HepG2 (cell line): ENCODE results near the gene XRCC5. TPM values are rescaled to one million over a fixed set of nuclear protein-coding genes. Genes with fewer than 3 reads are reported as not detected.

Source experiments
- ATAC-seq: fragments of 200-7000 bp; cut with Tn5 transposase; 3 replicates; pipeline ENCODE4 v1.9.1; 2020; ENCODE audit warnings: mild to moderate bottlenecking, moderate library complexity
- BruUV-seq: library from RNA; stranded (reverse); fragments of 400-500 nt; replicated peaks from 2 replicates; lab custom pipeline; 2021; lab: Mats Ljungman, UMichigan
- CTCF ChIA-PET: fragments of 300-600 bp; formaldehyde crosslinking; extraction: SDS; loops from one replicate; lab custom pipeline; 2021; ENCODE audit warnings: low total read pairs, inconsistent platforms, low intra/inter-chr PET ratio; lab: Yijun Ruan, JAX
- POLR2A ChIA-PET: fragments of 350-600 bp; sonication (Branson Sonifier 250); formaldehyde crosslinking; loops from one replicate; lab custom pipeline; 2020; ENCODE audit warnings: antibody characterized with exemption, inconsistent platforms; lab: Yijun Ruan, JAX
- DNase-seq: peaks from one replicate; pipeline ENCODE4 v3.0.0-alpha.2; 2015; ENCODE audit warnings: low spot score
- FAIRE-seq: peaks from 3 replicates; lab custom pipeline; 2011; peaks lifted over from hg19 to GRCh38; lab: Jason Lieb, UNC
- H2AFZ ChIP-seq: one replicate; pipeline ENCODE4 v1.6.1; 2011; ENCODE audit warnings: low read length, inconsistent platforms
- H3K27ac ChIP-seq: fragments of 300-600 bp; 3 replicates; pipeline ENCODE4 v1.8.0; 2011; ENCODE audit warnings: mixed run types, mild to moderate bottlenecking, mixed read lengths, low read length, inconsistent platforms; ENCODE audit not compliant: insufficient read depth; ENCODE audit errors: extremely low read length
- H3K27me3 ChIP-seq, 2 experiments: fragments of 200-600 bp in 1 of 2; 2 replicates in 1 of 2; 3 replicates in 1 of 2; pipeline versions ENCODE4 v1.6.0 to v1.8.0; 2011; ENCODE audit warnings: low read length in 2 of 2, mild to moderate bottlenecking in 2 of 2, moderate library complexity in 2 of 2, inconsistent platforms in 1 of 2; ENCODE audit not compliant: insufficient read depth in 2 of 2, control insufficient read depth in 1 of 2
- H3K36me3 ChIP-seq, 2 experiments: fragments of 200-600 bp in 1 of 2; replicated peaks in 1 of 2; 2 replicates in 1 of 2; 3 replicates in 1 of 2; pipeline versions ENCODE4 v1.5.1 to v1.8.0; 2011; ENCODE audit warnings: low read length in 2 of 2, inconsistent platforms in 1 of 2; ENCODE audit not compliant: insufficient read depth in 2 of 2, control insufficient read depth in 1 of 2
- H3K4me1 ChIP-seq: 2 replicates; pipeline ENCODE4 v1.5.1; 2012; ENCODE audit warnings: low read length, inconsistent platforms; ENCODE audit not compliant: insufficient read depth
- H3K4me2 ChIP-seq: 2 replicates; pipeline ENCODE4 v1.6.0; 2011; ENCODE audit warnings: low read depth, low read length, inconsistent platforms
- H3K4me3 ChIP-seq, 3 experiments: fragments of 200-600 bp in 1 of 3; sonication (generic), shearing (Covaris generic) in 1 of 3; replicated peaks in 1 of 3; 2 replicates each; pipeline ENCODE4 v1.5.1; 2011 to 2016; ENCODE audit warnings: low read length in 3 of 3, inconsistent platforms in 2 of 3, low read depth in 2 of 3, mild to moderate bottlenecking in 2 of 3, control low read depth in 1 of 3, mixed read lengths in 1 of 3; ENCODE audit not compliant: insufficient read depth in 1 of 3
- H3K79me2 ChIP-seq: one replicate; pipeline ENCODE4 v1.6.1; 2011; ENCODE audit warnings: low read length, inconsistent platforms; ENCODE audit not compliant: insufficient read depth
- H3K9ac ChIP-seq: 2 replicates; pipeline ENCODE4 v1.6.0; 2011; ENCODE audit warnings: mild to moderate bottlenecking, low read depth, low read length, inconsistent platforms; ENCODE audit not compliant: insufficient read depth
- H3K9me3 ChIP-seq: 2 replicates; pipeline ENCODE4 v1.5.1; 2012; ENCODE audit warnings: mild to moderate bottlenecking, low read length
- H4K20me1 ChIP-seq: 2 replicates; pipeline ENCODE4 v1.6.0; 2011; ENCODE audit warnings: inconsistent platforms, mild to moderate bottlenecking, low read length, moderate library complexity; ENCODE audit not compliant: insufficient read depth
- RBM22 ChIP-seq: fragments of 200-400 bp; formaldehyde crosslinking; optimal IDR thresholded peaks from 2 replicates; pipeline ENCODE3; 2017; ENCODE audit warnings: mild to moderate bottlenecking, low read length, moderate library complexity
- THAP8 ChIP-seq: sonication (generic); formaldehyde crosslinking; IDR thresholded peaks from 2 replicates; pipeline ENCODE4 v1.5.1; 2020; ENCODE audit warnings: missing genetic modification reagents, mild to moderate bottlenecking, borderline replicate concordance
- ZBTB25 ChIP-seq: IDR thresholded peaks from 2 replicates; pipeline ENCODE4 v1.6.1; 2018; ENCODE audit warnings: missing genetic modification reagents
- ZBTB46 ChIP-seq: sonication (generic); formaldehyde crosslinking; IDR thresholded peaks from 2 replicates; pipeline ENCODE4 v1.4.0; 2020; ENCODE audit warnings: mild to moderate bottlenecking, missing genetic modification reagents, borderline replicate concordance
- ZFP1 ChIP-seq: IDR thresholded peaks from 2 replicates; pipeline ENCODE4 v1.6.1; 2016
- ZNF3 ChIP-seq: IDR thresholded peaks from 2 replicates; pipeline ENCODE4 v1.7.0; 2017; ENCODE audit warnings: inconsistent platforms
- ZNF768 ChIP-seq: sonication (generic); formaldehyde crosslinking; IDR thresholded peaks from 2 replicates; pipeline ENCODE4 v1.4.0; 2020; ENCODE audit warnings: missing genetic modification reagents
- WGBS: methylation state at CpG from one replicate; pipeline ENCODE4 v1.1.6; 2017; ENCODE audit warnings: low lambda C conversion rate; 5-methylcytosine and 5-hydroxymethylcytosine counted together
- in situ Hi-C: cut with HindIII; loops from 2 replicates; pipeline ENCODE4 v1.10.0; 2017; ENCODE audit warnings: low pct_unique_long_range_greater_than_20kb; ENCODE audit not compliant: extremely low pct_ligation_motif_present
- intact Hi-C: fragments of 100-400 bp; cut with micrococcal nuclease; formaldehyde crosslinking; loops from one replicate; pipeline ENCODE4 v1.10.0; 2022; ENCODE audit not compliant: unreplicated experiment
- polyA plus RNA-seq, 8 experiments: library from polyadenylated mRNA; depleted of rRNA in 3 of 8; stranded (reverse) in 7 of 8; unstranded in 1 of 8; fragments of >200 nt; fragmentation: Illumina TruSeq in 4 of 8; extraction: Trizol in 4 of 8; gene quantifications; 2 replicates each; pipeline versions ENCODE4 v1.2.1 to v1.2.3, GENCODE V29; 2011 to 2016; ENCODE audit warnings: low read depth in 4 of 8, missing spikeins in 1 of 8, mixed read lengths in 1 of 8; ENCODE audit not compliant: insufficient read depth in 1 of 8
- total RNA-seq, 5 experiments: library from RNA; depleted of rRNA; stranded (reverse); fragments of >200 nt; fragmentation: Illumina TruSeq; extraction: Trizol; gene quantifications; 2 replicates each; pipeline ENCODE4 v1.2.3, GENCODE V29; 2016; ENCODE audit warnings: low read depth in 1 of 5

XRCC5 gene
- total and polyA plus RNA-seq, 2 of the 13 experiments (the other 11 are each of a cell fraction or from before 2014, with no cell fraction given) = 264 to 454 TPM

GRCh38 chr2:216195565-216196029 lies 86.4 kb downstream of the XRCC5 start:
- Histone ChIP-seq H2AFZ (no peak overlapping the region), H3K9me3 (no peaks in the 10 kb centered on the region), H3K4me1 (no peaks in the 10 kb centered on the region)
- DNase-seq = no peak
- BruUV-seq = no TSS peak
- TF ChIP-seq ZFP1 (CRISPR knock-in tag) (no peak), THAP8 (CRISPR knock-in tag) (no peak), ZBTB46 (CRISPR knock-in tag) (no peak), ZNF3 (CRISPR knock-in tag) (no peak), ZNF768 (CRISPR knock-in tag) (no peak)
- TF ChIP-seq, all 625 proteins: peak for 0
- in situ Hi-C loops (no loop called here), intact Hi-C loops (no loop called here)
- ChIA-PET POLR2A (no interaction called here), CTCF (no interaction called here)
- H4K20me1 ChIP-seq = no peaks in the 10 kb centered on the region
- H3K79me2 ChIP-seq = no peaks in the 10 kb centered on the region
- FAIRE-seq = no peak
- H3K27me3 ChIP-seq = no peaks in the 10 kb centered on the region
- H3K9ac ChIP-seq = no peak overlapping the region
- no peak overlapping the region for H3K4me2 ChIP-seq
- ATAC-seq = no peak
- H3K4me3 ChIP-seq = no peak overlapping the region
- H3K27ac ChIP-seq = no peak overlapping the region
- 97% methylated on average over 4 of the region's 4 CpGs for WGBS
- peaks cover 37 to 90% of the 10 kb centered on the region in 2 experiments for H3K36me3 ChIP-seq

DNA sequence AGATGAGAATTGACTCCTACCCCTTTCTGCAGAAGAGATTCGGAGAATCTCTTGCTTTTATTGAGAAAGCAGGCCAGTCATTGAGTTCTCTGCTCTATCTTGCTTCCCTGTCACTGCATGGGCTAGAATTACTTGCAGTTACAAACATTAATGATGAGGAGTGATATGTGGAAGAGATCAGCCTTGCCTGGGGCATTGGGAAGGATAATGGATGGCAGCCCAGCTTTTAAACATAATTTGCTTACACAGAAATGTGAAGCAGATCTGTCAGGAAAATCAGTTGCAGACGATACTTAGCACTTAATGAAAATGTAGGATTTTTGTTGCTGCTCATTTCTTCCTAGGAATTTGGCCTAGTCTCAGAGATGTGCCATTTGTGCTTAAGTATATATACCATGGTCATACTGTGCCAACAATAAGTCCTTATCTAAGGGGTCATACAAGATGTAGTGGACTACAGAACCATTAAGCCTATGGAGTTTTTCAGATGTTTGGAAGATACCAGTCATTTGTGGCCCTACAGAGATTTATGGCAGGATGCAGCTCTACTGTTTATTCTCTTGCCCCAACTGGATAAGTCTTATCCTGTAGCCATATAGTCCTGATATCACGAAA lies 92.7 kb downstream of the XRCC5 start:
- Histone ChIP-seq H4K20me1 (no peaks in the 10 kb centered on the region), H3K4me2 (no peak overlapping the region), H3K4me3 (no peak overlapping the region), H3K27ac (no peak overlapping the region), H3K9me3 (no peaks in the 10 kb centered on the region), H2AFZ (no peak overlapping the region), H3K9ac (no peak overlapping the region), H3K27me3 (no peaks in the 10 kb centered on the region), H3K36me3 (peaks cover 45 to 98% of the 10 kb centered on the region in 2 experiments), H3K4me1 (no peaks in the 10 kb centered on the region), H3K79me2 (no peaks in the 10 kb centered on the region)
- intact Hi-C loops = no loop called here
- ChIA-PET CTCF (no interaction called here), POLR2A (no interaction called here)
- in situ Hi-C loops = no loop called here
- TF ChIP-seq RBM22 (peak; percentile 61), ZBTB25 (no peak)
- ATAC-seq (no peak), DNase-seq (no peak), FAIRE-seq (no peak)
- 91% methylated on average over 3 of the region's 3 CpGs for WGBS
- no TSS peak for BruUV-seq
